OCI-LY3 (cell line): ENCODE measurements around the gene PLXNC1.

ENCODE experiments used
- H2AFZ ChIP-seq: fragments of 200-600, 300-600 bp; shearing (Covaris generic); 2 replicates; pipeline ENCODE4 v1.6.0; 2014; ENCODE audit warnings: antibody characterized with exemption, low read depth, low read length
- H3K27ac ChIP-seq: fragments of 200-600, 300-600 bp; sonication (generic); 2 replicates; pipeline ENCODE4 v1.5.1; 2014; ENCODE audit warnings: mild to moderate bottlenecking, low read length, moderate library complexity, mixed read lengths
- H3K27me3 ChIP-seq: fragments of 200-600, 300-600 bp; sonication (generic); 2 replicates; pipeline ENCODE4 v1.6.1; 2014; ENCODE audit warnings: low read depth, low read length, mixed read lengths
- H3K36me3 ChIP-seq: fragments of 200-600, 300-600 bp; sonication (generic); replicated peaks from 2 replicates; pipeline ENCODE3; 2014; ENCODE audit warnings: low read depth, low read length, mixed read lengths
- H3K4me1 ChIP-seq: fragments of 300-600, 200-600 bp; sonication (generic); 2 replicates; pipeline ENCODE4 v1.6.1; 2014; ENCODE audit warnings: low read length, mixed read lengths
- H3K4me2 ChIP-seq: fragments of 200-600, 300-600 bp; sonication (generic); 2 replicates; pipeline ENCODE4 v1.6.1; 2014; ENCODE audit warnings: low read length, mixed read lengths
- H3K4me3 ChIP-seq: fragments of 300-600, 200-600 bp; sonication (generic); 2 replicates; pipeline ENCODE4 v1.5.1; 2014; ENCODE audit warnings: antibody characterized with exemption, mild to moderate bottlenecking, low read length, moderate library complexity
- H3K79me2 ChIP-seq: fragments of 300-600, 200-600 bp; shearing (Covaris generic); 2 replicates; pipeline ENCODE4 v1.6.1; 2014; ENCODE audit warnings: mild to moderate bottlenecking, low read length, mixed read lengths
- H3K9ac ChIP-seq: fragments of 300-600, 200-600 bp; shearing (Covaris generic); 2 replicates; pipeline ENCODE4 v1.6.0; 2014; ENCODE audit warnings: mild to moderate bottlenecking, low read length, moderate library complexity
- H3K9me3 ChIP-seq: fragments of 200-600, 300-600 bp; shearing (Covaris generic); 2 replicates; pipeline ENCODE4 v1.6.1; 2014; ENCODE audit warnings: low read length, mixed read lengths; ENCODE audit not compliant: insufficient read depth
- H4K20me1 ChIP-seq: fragments of 200-600, 300-600 bp; sonication (generic); 2 replicates; pipeline ENCODE4 v1.6.1; 2016; ENCODE audit warnings: low read length, mixed read lengths; ENCODE audit not compliant: insufficient read depth
- EZH2phosphoT487 ChIP-seq: fragments of 200-600 bp; shearing (Covaris generic); IDR thresholded peaks from 2 replicates; pipeline ENCODE4 v1.6.1; 2018; ENCODE audit warnings: antibody characterized with exemption, mixed run types, low read depth
- TF ChIP-seq, protein P1 (sequence below): fragments of 200-600, 300-600 bp; sonication (generic); IDR thresholded peaks from 2 replicates; pipeline ENCODE4 v1.5.1; 2014; ENCODE audit warnings: antibody characterized with exemption, low read length, low read depth

Gene PLXNC1

DNA sequence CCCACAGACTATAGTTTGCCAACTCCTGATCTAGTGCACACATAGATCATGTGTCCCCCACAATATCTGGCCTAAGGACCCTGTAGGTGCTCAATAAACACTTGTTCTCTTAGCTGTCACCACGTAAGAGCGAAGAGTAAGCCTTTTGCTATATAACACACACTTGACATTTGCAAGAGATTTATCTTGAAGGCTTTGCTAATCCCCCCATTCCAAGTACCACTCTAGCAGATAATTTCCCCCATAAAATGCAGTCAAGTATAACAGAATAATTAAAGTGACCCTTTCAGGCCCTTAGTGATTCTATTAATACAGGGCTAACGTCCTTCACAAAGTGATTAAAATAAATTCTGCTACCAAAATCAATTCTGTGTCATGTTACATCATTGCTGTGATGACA, 87.5 kb downstream of the PLXNC1 start:
- H3K4me2 ChIP-seq, result no peak overlapping the region
- H3K36me3 ChIP-seq, result no peaks in the 10 kb centered on the region
- no peaks in the 10 kb centered on the region for H3K9me3 ChIP-seq
- no peaks in the 10 kb centered on the region for H3K79me2 ChIP-seq
- no peak overlapping the region for H3K9ac ChIP-seq
- TF ChIP-seq, protein P1, sequence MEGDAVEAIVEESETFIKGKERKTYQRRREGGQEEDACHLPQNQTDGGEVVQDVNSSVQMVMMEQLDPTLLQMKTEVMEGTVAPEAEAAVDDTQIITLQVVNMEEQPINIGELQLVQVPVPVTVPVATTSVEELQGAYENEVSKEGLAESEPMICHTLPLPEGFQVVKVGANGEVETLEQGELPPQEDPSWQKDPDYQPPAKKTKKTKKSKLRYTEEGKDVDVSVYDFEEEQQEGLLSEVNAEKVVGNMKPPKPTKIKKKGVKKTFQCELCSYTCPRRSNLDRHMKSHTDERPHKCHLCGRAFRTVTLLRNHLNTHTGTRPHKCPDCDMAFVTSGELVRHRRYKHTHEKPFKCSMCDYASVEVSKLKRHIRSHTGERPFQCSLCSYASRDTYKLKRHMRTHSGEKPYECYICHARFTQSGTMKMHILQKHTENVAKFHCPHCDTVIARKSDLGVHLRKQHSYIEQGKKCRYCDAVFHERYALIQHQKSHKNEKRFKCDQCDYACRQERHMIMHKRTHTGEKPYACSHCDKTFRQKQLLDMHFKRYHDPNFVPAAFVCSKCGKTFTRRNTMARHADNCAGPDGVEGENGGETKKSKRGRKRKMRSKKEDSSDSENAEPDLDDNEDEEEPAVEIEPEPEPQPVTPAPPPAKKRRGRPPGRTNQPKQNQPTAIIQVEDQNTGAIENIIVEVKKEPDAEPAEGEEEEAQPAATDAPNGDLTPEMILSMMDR, result no peak
- no peaks in the 10 kb centered on the region for H4K20me1 ChIP-seq
- H2AFZ ChIP-seq, result no peak overlapping the region
- H3K4me3 ChIP-seq, result no peak overlapping the region
- H3K27ac ChIP-seq, result no peak overlapping the region
- peaks cover 20% of the 10 kb centered on the region for H3K4me1 ChIP-seq
- H3K27me3 ChIP-seq, result peaks cover 57% of the 10 kb centered on the region

DNA sequence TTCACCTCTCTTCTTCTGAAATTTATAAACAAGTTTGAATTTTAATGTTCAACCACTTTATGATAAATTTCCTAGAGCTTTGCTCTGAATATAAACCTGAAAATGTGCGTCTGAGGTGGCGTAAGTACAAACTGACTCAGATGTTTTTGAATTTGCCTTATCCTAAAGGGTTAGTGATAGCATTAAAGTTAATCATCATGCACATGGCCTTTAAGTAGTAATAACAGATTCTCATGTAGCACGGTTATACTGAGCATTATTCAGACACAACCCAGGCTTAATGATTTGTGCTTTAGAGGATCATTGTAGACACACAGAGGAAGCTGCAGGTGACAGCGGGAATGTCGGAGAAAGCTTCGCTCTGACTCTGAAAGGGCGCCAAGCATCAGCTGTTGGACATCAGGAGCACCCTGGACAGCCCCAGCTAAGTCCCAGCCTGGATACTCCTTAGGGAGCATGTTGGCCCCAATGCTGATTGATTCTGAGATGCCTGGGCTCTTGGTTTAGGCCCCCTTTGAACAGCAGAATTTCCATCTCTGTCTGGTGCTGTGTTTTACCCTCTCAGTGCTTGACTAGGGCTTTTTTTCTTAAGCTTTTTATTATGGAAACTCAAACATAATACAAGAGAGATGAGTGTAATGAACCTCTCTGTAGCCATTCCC, 91.1 kb downstream of the PLXNC1 start:
- H2AFZ ChIP-seq, result no peak overlapping the region
- peaks cover 32% of the 10 kb centered on the region for H3K4me1 ChIP-seq
- peaks cover 53% of the 10 kb centered on the region for H3K27me3 ChIP-seq
- TF ChIP-seq, protein P1, result no peak
- no peak for TF ChIP-seq EZH2phosphoT487
- H3K4me3 ChIP-seq, result peak overlapping the region; percentile 41
- no peaks in the 10 kb centered on the region for H3K79me2 ChIP-seq
- peak overlapping the region; percentile 73 for H3K4me2 ChIP-seq
- H3K9ac ChIP-seq, result peak overlapping the region; percentile 7; the same call in 1 of the 2 replicates
- H3K27ac ChIP-seq, result no peak overlapping the region
- no peaks in the 10 kb centered on the region for H3K36me3 ChIP-seq
- no peaks in the 10 kb centered on the region for H3K9me3 ChIP-seq
- no peaks in the 10 kb centered on the region for H4K20me1 ChIP-seq

DNA sequence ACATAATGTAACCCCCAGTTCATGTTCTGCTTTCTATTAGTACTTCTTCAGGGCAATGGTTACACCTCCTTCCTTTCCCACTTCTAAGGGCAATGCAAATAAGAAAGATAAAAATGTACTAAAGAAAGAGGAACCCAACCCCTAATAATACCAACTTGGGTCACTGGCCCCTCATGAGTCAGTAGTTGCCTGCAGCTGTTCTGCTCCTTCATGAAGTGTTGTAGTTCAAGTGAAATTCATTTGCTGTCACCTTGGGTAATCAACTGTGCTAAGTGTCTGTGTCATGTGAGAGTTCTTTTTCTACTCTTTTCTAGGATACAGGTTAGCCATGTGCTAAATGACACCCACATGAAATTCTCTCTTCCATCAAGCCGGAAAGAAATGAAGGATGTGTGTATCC, 91.8 kb downstream of the PLXNC1 start:
- Histone ChIP-seq H3K4me3 (peak overlapping the region; percentile 41), H2AFZ (no peak overlapping the region), H3K4me2 (peak overlapping the region; percentile 73), H4K20me1 (no peaks in the 10 kb centered on the region), H3K36me3 (no peaks in the 10 kb centered on the region), H3K79me2 (no peaks in the 10 kb centered on the region), H3K9ac (peak overlapping the region; percentile 10; the same call in 1 of the 2 replicates), H3K4me1 (peaks cover 38% of the 10 kb centered on the region), H3K27ac (peak overlapping the region; percentile 28), H3K27me3 (peaks cover 50% of the 10 kb centered on the region), H3K9me3 (no peaks in the 10 kb centered on the region)
- TF ChIP-seq, protein P1, result no peak
- TF ChIP-seq EZH2phosphoT487, result peak; percentile 45; the same call in 1 of the 2 replicates

DNA sequence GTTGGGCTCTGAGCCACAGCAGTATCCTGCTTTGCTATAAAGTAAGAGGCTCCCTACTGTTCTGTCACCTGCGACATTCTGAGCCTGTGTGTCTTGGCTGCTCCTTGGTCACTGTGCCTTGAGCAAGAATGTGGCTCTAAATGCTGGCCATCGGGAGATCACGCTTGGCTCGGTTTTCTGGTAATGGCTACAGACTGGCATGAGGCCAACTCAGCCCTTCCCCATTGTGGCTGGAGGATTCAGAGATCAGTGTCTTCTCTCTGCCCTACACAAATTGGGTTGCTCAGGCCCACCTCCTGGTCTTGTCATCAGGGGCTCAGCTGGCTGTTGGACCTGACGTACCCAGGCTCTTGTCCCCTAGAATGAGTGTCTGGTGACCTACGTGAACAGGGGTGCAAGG, 94.5 kb downstream of the PLXNC1 start:
- Histone ChIP-seq H3K9ac (no peak overlapping the region), H3K4me2 (no peak overlapping the region), H3K79me2 (no peaks in the 10 kb centered on the region), H3K4me3 (no peak overlapping the region), H2AFZ (no peak overlapping the region), H3K36me3 (no peaks in the 10 kb centered on the region), H3K4me1 (peaks cover 38% of the 10 kb centered on the region), H4K20me1 (no peaks in the 10 kb centered on the region), H3K27me3 (peaks cover 33% of the 10 kb centered on the region), H3K9me3 (no peaks in the 10 kb centered on the region), H3K27ac (no peak overlapping the region)
- no peak for TF ChIP-seq EZH2phosphoT487
- TF ChIP-seq, protein P1, result no peak
